ENCODE measurements around the gene DBP.

The DBP gene

GRCh38 chr19:48618916-48619691, 18.1 kb downstream of the DBP start, which contains the start of the genes RPL18 and SPHK2:
TSS of gene RPL18 (minus strand) at chr19:48619178. CDS start at chr19:48619143, 35 bp downstream.
TSS of gene SPHK2 (plus strand) at chr19:48619506. CDS start at chr19:48620515, 1,009 bp downstream.
- H3K27ac ChIP-seq (ENCODE audit: low read depth in 2 of 2, low read length in 2 of 2): peak within 1 kb of the TSS; percentile 95 to 97
- peak within 1 kb of the TSS; percentile 90 to 98 for H3K4me3 ChIP-seq (ENCODE audit: low read length in 2 of 2)
- peaks cover 45 to 50% of the 10 kb centered on the region in 2 donors for H3K4me1 ChIP-seq (ENCODE audit: control insufficient read depth in 2 of 2, insufficient read depth in 2 of 2, low read length in 2 of 2)

GRCh38 chr19:48618278-48618915, 18.8 kb downstream of the DBP start:
- Histone ChIP-seq H3K27me3 (ENCODE audit: control insufficient read depth in 2 of 2, insufficient read depth in 2 of 2, low read length in 2 of 2) (no peaks in the 10 kb centered on the region), H3K36me3 (ENCODE audit: control insufficient read depth in 2 of 2, insufficient read depth in 2 of 2, low read length in 2 of 2) (peaks cover 25 to 26% of the 10 kb centered on the region in 2 donors), H3K4me3 (ENCODE audit: low read length in 2 of 2) (peak overlapping the region; percentile 90 to 98), H3K9me3 (ENCODE audit: control insufficient read depth in 2 of 2, low read length in 2 of 2) (no peaks in the 10 kb centered on the region), H3K4me1 (ENCODE audit: control insufficient read depth in 2 of 2, insufficient read depth in 2 of 2, low read length in 2 of 2) (peaks cover 45 to 50% of the 10 kb centered on the region in 2 donors), H3K9ac (ENCODE audit: low read depth in 1 of 2, low read length in 2 of 2) (peak overlapping the region; percentile 93 to 99), H3K27ac (ENCODE audit: low read depth in 2 of 2, low read length in 2 of 2) (peak overlapping the region; percentile 95 to 97)

More at GRCh38 chr19:48618916-48619691, 18.1 kb downstream of the DBP start, which contains the start of the genes RPL18 and SPHK2:
- Histone ChIP-seq H3K9me3 (ENCODE audit: control insufficient read depth in 2 of 2, low read length in 2 of 2) (no peaks in the 10 kb centered on the region), H3K9ac (ENCODE audit: low read depth in 1 of 2, low read length in 2 of 2) (peak within 1 kb of the TSS; percentile 93 to 99), H3K27me3 (ENCODE audit: control insufficient read depth in 2 of 2, insufficient read depth in 2 of 2, low read length in 2 of 2) (no peaks in the 10 kb centered on the region), H3K36me3 (ENCODE audit: control insufficient read depth in 2 of 2, insufficient read depth in 2 of 2, low read length in 2 of 2) (peaks cover 25 to 26% of the 10 kb centered on the region in 2 donors)

- Histone ChIP-seq H3K27ac (ENCODE audit: low read depth in 2 of 2, low read length in 2 of 2) (peak overlapping the region; percentile 95 to 97), H3K4me3 (ENCODE audit: low read length in 2 of 2) (peak overlapping the region; percentile 90 to 98), H3K36me3 (ENCODE audit: control insufficient read depth in 2 of 2, insufficient read depth in 2 of 2, low read length in 2 of 2) (peaks cover 25 to 26% of the 10 kb centered on the region in 2 donors), H3K27me3 (ENCODE audit: control insufficient read depth in 2 of 2, insufficient read depth in 2 of 2, low read length in 2 of 2) (no peaks in the 10 kb centered on the region), H3K9ac (ENCODE audit: low read depth in 1 of 2, low read length in 2 of 2) (peak overlapping the region; percentile 93 to 99), H3K4me1 (ENCODE audit: control insufficient read depth in 2 of 2, insufficient read depth in 2 of 2, low read length in 2 of 2) (peaks cover 43 to 47% of the 10 kb centered on the region in 2 donors), H3K9me3 (ENCODE audit: control insufficient read depth in 2 of 2, low read length in 2 of 2) (no peaks in the 10 kb centered on the region)
Observed at GRCh38 chr19:48617146-48617937, 19.8 kb downstream of the DBP start.

- peak overlapping the region; percentile 95 to 97 for H3K27ac ChIP-seq (ENCODE audit: low read depth in 2 of 2, low read length in 2 of 2)
- H3K27me3 ChIP-seq (ENCODE audit: control insufficient read depth in 2 of 2, insufficient read depth in 2 of 2, low read length in 2 of 2): no peaks in the 10 kb centered on the region
- peaks cover 25 to 29% of the 10 kb centered on the region in 2 donors for H3K36me3 ChIP-seq (ENCODE audit: control insufficient read depth in 2 of 2, insufficient read depth in 2 of 2, low read length in 2 of 2)
- peak overlapping the region in 1 of 2 donors; percentile 90 for H3K4me3 ChIP-seq (ENCODE audit: low read length in 2 of 2)
- H3K9me3 ChIP-seq (ENCODE audit: control insufficient read depth in 2 of 2, low read length in 2 of 2): no peaks in the 10 kb centered on the region
- peaks cover 50 to 53% of the 10 kb centered on the region in 2 donors for H3K4me1 ChIP-seq (ENCODE audit: control insufficient read depth in 2 of 2, insufficient read depth in 2 of 2, low read length in 2 of 2)
- H3K9ac ChIP-seq (ENCODE audit: low read depth in 1 of 2, low read length in 2 of 2): peak overlapping the region; percentile 38 to 99
Observed at GRCh38 chr19:48616491-48617056, 20.6 kb downstream of the DBP start.

GRCh38 chr19:48616041-48616436, 21.1 kb downstream of the DBP start:
- no peaks in the 10 kb centered on the region for H3K27me3 ChIP-seq (ENCODE audit: control insufficient read depth in 2 of 2, insufficient read depth in 2 of 2, low read length in 2 of 2)
- H3K9ac ChIP-seq (ENCODE audit: low read depth in 1 of 2, low read length in 2 of 2): peak overlapping the region; percentile 38 to 99
- peaks cover 50 to 53% of the 10 kb centered on the region in 2 donors for H3K4me1 ChIP-seq (ENCODE audit: control insufficient read depth in 2 of 2, insufficient read depth in 2 of 2, low read length in 2 of 2)
- H3K36me3 ChIP-seq (ENCODE audit: control insufficient read depth in 2 of 2, insufficient read depth in 2 of 2, low read length in 2 of 2): peaks cover 25 to 29% of the 10 kb centered on the region in 2 donors
- peak overlapping the region in 1 of 2 donors; percentile 9 for H3K4me3 ChIP-seq (ENCODE audit: low read length in 2 of 2)
- no peaks in the 10 kb centered on the region for H3K9me3 ChIP-seq (ENCODE audit: control insufficient read depth in 2 of 2, low read length in 2 of 2)
- peak overlapping the region; percentile 95 to 97 for H3K27ac ChIP-seq (ENCODE audit: low read depth in 2 of 2, low read length in 2 of 2)

GRCh38 chr19:48615231-48616040, 21.7 kb downstream of the DBP start:
- Histone ChIP-seq H3K27ac (ENCODE audit: low read depth in 2 of 2, low read length in 2 of 2) (peak overlapping the region; percentile 95 to 97), H3K4me1 (ENCODE audit: control insufficient read depth in 2 of 2, insufficient read depth in 2 of 2, low read length in 2 of 2) (peaks cover 50 to 53% of the 10 kb centered on the region in 2 donors), H3K9ac (ENCODE audit: low read depth in 1 of 2, low read length in 2 of 2) (peak overlapping the region; percentile 77 to 99)

GRCh38 chr19:48614436-48615230, 22.5 kb downstream of the DBP start, which contains the start of gene FAM83E:
TSS of gene FAM83E (minus strand) at chr19:48615076. CDS start at chr19:48613372, 1,704 bp downstream.
- peaks cover 48 to 50% of the 10 kb centered on the region in 2 donors for H3K4me1 ChIP-seq (ENCODE audit: control insufficient read depth in 2 of 2, insufficient read depth in 2 of 2, low read length in 2 of 2)
- H3K27ac ChIP-seq (ENCODE audit: low read depth in 2 of 2, low read length in 2 of 2): peak within 1 kb of the TSS; percentile 95 to 97
- H3K27me3 ChIP-seq (ENCODE audit: control insufficient read depth in 2 of 2, insufficient read depth in 2 of 2, low read length in 2 of 2): no peaks in the 10 kb centered on the region
- H3K9ac ChIP-seq (ENCODE audit: low read depth in 1 of 2, low read length in 2 of 2): peak within 1 kb of the TSS; percentile 95 to 99
- peak within 1 kb of the TSS; percentile 71 to 81 for H3K4me3 ChIP-seq (ENCODE audit: low read length in 2 of 2)
- H3K36me3 ChIP-seq (ENCODE audit: control insufficient read depth in 2 of 2, insufficient read depth in 2 of 2, low read length in 2 of 2): peaks cover 28 to 36% of the 10 kb centered on the region in 2 donors
- H3K9me3 ChIP-seq (ENCODE audit: control insufficient read depth in 2 of 2, low read length in 2 of 2): no peaks in the 10 kb centered on the region

More at GRCh38 chr19:48615231-48616040, 21.7 kb downstream of the DBP start:
- peaks cover 27 to 34% of the 10 kb centered on the region in 2 donors for H3K36me3 ChIP-seq (ENCODE audit: control insufficient read depth in 2 of 2, insufficient read depth in 2 of 2, low read length in 2 of 2)
- H3K4me3 ChIP-seq (ENCODE audit: low read length in 2 of 2): peak overlapping the region in 1 of 2 donors; percentile 41
- H3K9me3 ChIP-seq (ENCODE audit: control insufficient read depth in 2 of 2, low read length in 2 of 2): no peaks in the 10 kb centered on the region
- H3K27me3 ChIP-seq (ENCODE audit: control insufficient read depth in 2 of 2, insufficient read depth in 2 of 2, low read length in 2 of 2): no peaks in the 10 kb centered on the region

GRCh38 chr19:48613852-48614435, 23.2 kb downstream of the DBP start:
- Histone ChIP-seq H3K4me3 (ENCODE audit: low read length in 2 of 2) (peak overlapping the region; percentile 71 to 81), H3K27me3 (ENCODE audit: control insufficient read depth in 2 of 2, insufficient read depth in 2 of 2, low read length in 2 of 2) (no peaks in the 10 kb centered on the region), H3K27ac (ENCODE audit: low read depth in 2 of 2, low read length in 2 of 2) (peak overlapping the region; percentile 95 to 97), H3K36me3 (ENCODE audit: control insufficient read depth in 2 of 2, insufficient read depth in 2 of 2, low read length in 2 of 2) (peaks cover 28 to 36% of the 10 kb centered on the region in 2 donors), H3K9ac (ENCODE audit: low read depth in 1 of 2, low read length in 2 of 2) (peak overlapping the region; percentile 95 to 99), H3K9me3 (ENCODE audit: control insufficient read depth in 2 of 2, low read length in 2 of 2) (no peaks in the 10 kb centered on the region), H3K4me1 (ENCODE audit: control insufficient read depth in 2 of 2, insufficient read depth in 2 of 2, low read length in 2 of 2) (peaks cover 46 to 47% of the 10 kb centered on the region in 2 donors)

Data from mucosa of rectum (tissue), 2 donors.